Heart left ventricle (tissue), 13 donors: ENCODE measurements around the gene ID2.

Experiments used
- POLR2A ChIP-seq, 2 donors: fragments of 450-650 bp; IDR thresholded peaks; one replicate each; pipeline ENCODE4 v1.6.1; 2017; ENCODE audit warnings: antibody characterized with exemption in 2 of 2, mild to moderate bottlenecking in 2 of 2, moderate library complexity in 2 of 2
- TF ChIP-seq, protein P1 (sequence below), 12 donors: fragments of 200-600 bp; sonication (generic) in 4 of 12; IDR thresholded peaks; one replicate each; pipeline versions ENCODE4 v1.5.0 to v1.8.0; 2018 to 2022; ENCODE audit warnings: antibody characterized with exemption in 12 of 12, mild to moderate bottlenecking in 5 of 12
- donor health status: ischemic (EF 13 %, LVEDD 7.1; RV severe dilation, severe dysfunction).
- donor health status: DM: no; HTN: yes; CAD: no.
- donor health status: DM: no; HTN: no; CAD: no.
- donor health status: ischemic (EF 25% LVEDD 6.9; RV normal size, moderate dysfunction).
- donor health status: ischemic (EF 25% LVEDD 5.7; RV mildly dilated, moderate dysfunction).
- donor health status: ischemic (EF 35%, LVEDD 5.7; RV mildly dilated, moderate dysfunction).
- donor health status: nonischemic (EF 11% LVEDD 7.7; RV severe dilation, severe dysfunction).
- donor health status: DM: yes; HTN: yes; CAD: no.
- donor health status: PGD.
- donor health status: ischemic (EF 29% LVEDD 5.4; RV normal size, mild dysfunction).
- donor health status: nonischemic (EF 23%, LVEDD 6.1; RV moderate dilation, normal function).

DNA sequence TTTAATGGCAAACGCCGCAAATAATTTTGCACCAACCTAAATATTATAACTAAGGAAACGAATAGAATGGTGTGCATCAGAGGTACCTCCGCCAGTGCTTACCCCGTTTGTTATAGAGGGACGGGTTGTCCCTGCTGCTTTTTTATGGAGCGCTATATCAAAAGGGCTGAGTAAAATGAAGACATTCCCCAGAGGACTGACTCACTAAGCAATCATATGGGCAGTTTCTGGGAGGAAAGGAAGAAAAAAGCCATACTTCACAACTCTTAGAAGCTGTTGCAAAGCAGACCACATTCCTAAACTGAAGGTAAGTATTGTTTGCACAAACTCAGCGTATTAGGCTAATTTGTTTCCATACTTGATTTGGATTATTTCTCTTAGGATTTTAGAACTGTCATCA is 12.9 kb downstream of the ID2 start:
- TF ChIP-seq, protein P1, sequence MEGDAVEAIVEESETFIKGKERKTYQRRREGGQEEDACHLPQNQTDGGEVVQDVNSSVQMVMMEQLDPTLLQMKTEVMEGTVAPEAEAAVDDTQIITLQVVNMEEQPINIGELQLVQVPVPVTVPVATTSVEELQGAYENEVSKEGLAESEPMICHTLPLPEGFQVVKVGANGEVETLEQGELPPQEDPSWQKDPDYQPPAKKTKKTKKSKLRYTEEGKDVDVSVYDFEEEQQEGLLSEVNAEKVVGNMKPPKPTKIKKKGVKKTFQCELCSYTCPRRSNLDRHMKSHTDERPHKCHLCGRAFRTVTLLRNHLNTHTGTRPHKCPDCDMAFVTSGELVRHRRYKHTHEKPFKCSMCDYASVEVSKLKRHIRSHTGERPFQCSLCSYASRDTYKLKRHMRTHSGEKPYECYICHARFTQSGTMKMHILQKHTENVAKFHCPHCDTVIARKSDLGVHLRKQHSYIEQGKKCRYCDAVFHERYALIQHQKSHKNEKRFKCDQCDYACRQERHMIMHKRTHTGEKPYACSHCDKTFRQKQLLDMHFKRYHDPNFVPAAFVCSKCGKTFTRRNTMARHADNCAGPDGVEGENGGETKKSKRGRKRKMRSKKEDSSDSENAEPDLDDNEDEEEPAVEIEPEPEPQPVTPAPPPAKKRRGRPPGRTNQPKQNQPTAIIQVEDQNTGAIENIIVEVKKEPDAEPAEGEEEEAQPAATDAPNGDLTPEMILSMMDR (IDR thresholded peaks at IDR 0.05) = no peak
- TF ChIP-seq POLR2A (IDR thresholded peaks at IDR 0.05) = no peak
